ENCODE measurements around the gene LRMDA. TPM values are rescaled to one million over a fixed set of nuclear protein-coding genes. Genes with fewer than 3 reads are reported as not detected.

Gene LRMDA
- total and polyA plus RNA-seq, 2 of the 13 experiments (the other 11 are each of a cell fraction or from before 2014, with no cell fraction given) = 13.4 to 22.0 TPM

DNA sequence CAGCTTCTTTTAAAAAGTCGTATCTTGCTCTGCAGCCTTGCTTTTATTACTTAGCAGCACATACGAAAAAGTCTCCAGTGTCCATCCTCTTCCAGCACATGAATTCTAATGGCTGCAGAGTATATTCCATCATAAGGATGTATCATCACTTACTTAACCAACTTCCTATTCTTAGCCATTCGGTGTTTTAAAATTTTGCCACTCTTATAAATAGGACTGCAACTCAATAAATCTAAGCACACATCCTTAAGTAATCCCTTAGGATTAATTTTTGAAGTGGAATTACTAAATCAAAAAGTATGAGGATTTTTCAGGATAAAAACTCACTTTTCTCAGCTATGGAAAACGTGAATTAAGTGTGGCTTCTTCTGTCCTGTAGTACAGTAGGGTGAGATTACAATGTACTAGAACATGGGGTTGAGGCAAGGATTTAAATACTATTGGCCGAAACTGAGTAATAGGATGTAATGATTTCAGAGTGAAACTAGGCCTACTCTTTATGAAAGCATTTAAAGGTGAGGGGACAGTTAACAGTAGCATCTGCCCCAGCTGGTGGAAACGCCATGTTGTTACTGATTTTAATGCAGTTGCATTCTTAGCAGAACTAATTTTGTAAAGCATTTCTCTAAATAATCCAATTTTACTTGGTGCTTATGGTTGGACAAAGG is 1035.5 kb downstream of the LRMDA start:
- in situ Hi-C loops (cut with HindIII; ENCODE audit: extremely low pct_ligation_motif_present, low pct_unique_long_range_greater_than_20kb) (no loop called here), intact Hi-C loops (cut with micrococcal nuclease; ENCODE audit: unreplicated experiment) (no loop called here)
- Histone ChIP-seq H3K4me3 (replicated peaks in 1 of 3; ENCODE audit: insufficient read depth in 1 of 3, low read depth in 2 of 3, low read length in 3 of 3) (no peak overlapping the region), H3K4me1 (ENCODE audit: insufficient read depth, low read length) (peaks cover 2% of the 10 kb centered on the region; the same call in 1 of the 2 replicates), H3K27ac (ENCODE audit: extremely low read length, insufficient read depth, low read length) (no peak overlapping the region), H3K79me2 (ENCODE audit: insufficient read depth, low read length) (no peaks in the 10 kb centered on the region), H3K4me2 (ENCODE audit: low read depth, low read length) (no peak overlapping the region), H2AFZ (ENCODE audit: low read length) (no peak overlapping the region), H3K9me3 (ENCODE audit: low read length) (no peaks in the 10 kb centered on the region), H3K27me3 (ENCODE audit: control insufficient read depth in 1 of 2, insufficient read depth in 2 of 2, low read length in 2 of 2) (no peaks in the 10 kb centered on the region), H3K9ac (ENCODE audit: insufficient read depth, low read depth, low read length) (no peak overlapping the region), H4K20me1 (ENCODE audit: insufficient read depth, low read length) (no peaks in the 10 kb centered on the region), H3K36me3 (replicated peaks in 1 of 2; ENCODE audit: control insufficient read depth in 1 of 2, insufficient read depth in 2 of 2, low read length in 2 of 2) (no peaks in the 10 kb centered on the region)
- DNase-seq (ENCODE audit: low spot score) (no peak), ATAC-seq (no peak), FAIRE-seq (no peak)
- TF ChIP-seq NFE2L2 (IDR thresholded peaks at IDR 0.05; ENCODE audit: low read length) (no peak), ZNF598 (CRISPR knock-in tag; IDR thresholded peaks at IDR 0.05; ENCODE audit: borderline replicate concordance) (no peak), PHB2 (IDR thresholded peaks at IDR 0.05; ENCODE audit: partially characterized antibody) (no peak), STAG1 (CRISPR knock-in tag; IDR thresholded peaks at IDR 0.05) (no peak), KDM1A (CRISPR knock-in tag; IDR thresholded peaks at IDR 0.05) (no peak), ZNF260 (CRISPR knock-in tag; IDR thresholded peaks at IDR 0.05; ENCODE audit: borderline replicate concordance, low read depth) (no peak), ZBTB21 (CRISPR knock-in tag; IDR thresholded peaks at IDR 0.05) (no peak)
- no TSS peak for BruUV-seq (replicated peaks)
- CTCF ChIA-PET (ENCODE audit: low intra/inter-chr PET ratio, low total read pairs) = no interaction called here
- WGBS (ENCODE audit: low lambda C conversion rate) = 44% methylated on average over 6 of the region's 6 CpGs
- POLR2A ChIA-PET = no interaction called here

DNA sequence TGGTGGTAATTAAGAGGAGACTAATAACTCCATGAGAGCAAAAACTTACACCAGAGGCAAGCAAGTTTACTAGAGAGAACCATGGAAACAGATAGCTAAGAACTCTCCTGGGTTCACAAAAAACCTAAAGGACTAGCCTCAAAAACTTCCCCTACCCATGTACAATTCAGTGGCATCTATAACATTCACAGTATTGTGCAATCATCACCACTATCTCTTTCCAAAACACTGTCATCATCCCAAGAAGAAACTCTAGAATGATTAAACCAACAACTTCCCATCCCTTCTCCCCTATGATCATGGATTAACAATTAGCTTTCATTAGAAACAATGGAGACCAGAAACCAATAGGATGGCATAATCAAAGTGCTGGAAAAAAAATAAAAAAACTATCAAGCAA is 1038.3 kb downstream of the LRMDA start:
- H3K4me3 ChIP-seq (replicated peaks in 1 of 3; ENCODE audit: insufficient read depth in 1 of 3, low read depth in 2 of 3, low read length in 3 of 3) = no peak overlapping the region
- no peak overlapping the region for H3K4me2 ChIP-seq (ENCODE audit: low read depth, low read length)
- ChIA-PET CTCF (ENCODE audit: low intra/inter-chr PET ratio, low total read pairs) (no interaction called here), POLR2A (no interaction called here)
- DNase-seq (ENCODE audit: low spot score) (no peak), FAIRE-seq (no peak), ATAC-seq (no peak)
- H3K36me3 ChIP-seq (replicated peaks in 1 of 2; ENCODE audit: control insufficient read depth in 1 of 2, insufficient read depth in 2 of 2, low read length in 2 of 2) = no peaks in the 10 kb centered on the region
- no peaks in the 10 kb centered on the region for H3K27me3 ChIP-seq (ENCODE audit: control insufficient read depth in 1 of 2, insufficient read depth in 2 of 2, low read length in 2 of 2)
- H3K4me1 ChIP-seq (ENCODE audit: insufficient read depth, low read length) = no peaks in the 10 kb centered on the region
- BruUV-seq (replicated peaks) = no TSS peak
- no peak overlapping the region for H3K27ac ChIP-seq (ENCODE audit: extremely low read length, insufficient read depth, low read length)
- H4K20me1 ChIP-seq (ENCODE audit: insufficient read depth, low read length) = no peaks in the 10 kb centered on the region
- H2AFZ ChIP-seq (ENCODE audit: low read length) = no peak overlapping the region
- no peak overlapping the region for H3K9ac ChIP-seq (ENCODE audit: insufficient read depth, low read depth, low read length)
- H3K9me3 ChIP-seq (ENCODE audit: low read length) = no peaks in the 10 kb centered on the region
- in situ Hi-C loops (cut with HindIII; ENCODE audit: extremely low pct_ligation_motif_present, low pct_unique_long_range_greater_than_20kb) = no loop called here
- TF ChIP-seq CEBPB (IDR thresholded peaks at IDR 0.05; ENCODE audit: borderline replicate concordance, low read depth, low read length) (peak; percentile 79), ZNF329 (CRISPR knock-in tag; IDR thresholded peaks at IDR 0.05; ENCODE audit: low read depth) (no peak)
- H3K79me2 ChIP-seq (ENCODE audit: insufficient read depth, low read length) = no peaks in the 10 kb centered on the region
- intact Hi-C loops (cut with micrococcal nuclease; ENCODE audit: unreplicated experiment) = no loop called here

All from HepG2 (cell line).